ENCODE data around the gene NBPF20. TPM values are rescaled to one million over a fixed set of nuclear protein-coding genes. Genes with fewer than 3 reads are reported as not detected.
"Not testable (repeated sequence)": the region's sequence is repeated elsewhere in the genome, so short reads cannot be mapped to it uniquely, and the experiment has no call there.

The NBPF20 gene
- total RNA-seq, 4 donors from 2014 or later = 1.5 to 7.2 (median 2.1) TPM

- H3K4me3 ChIP-seq; H3K9me3 ChIP-seq; H3K4me1 ChIP-seq; H3K27ac ChIP-seq; in situ Hi-C loops (cut with MboI; ENCODE audit: low pct_ligation_motif_present in 1 of 4, low pct_unique_long_range_greater_than_20kb in 1 of 4, low sequenced_read_pairs in 3 of 4); DNase-seq; H3K36me3 ChIP-seq; intact Hi-C loops (cut with DNase I; ENCODE audit: low total_unique reads): not testable (repeated sequence)
- WGBS, 2 donors (ENCODE audit: low coverage in 1 of 2) = no CpG with 5 or more reads among the region's 27 CpGs
- peaks cover 26% of the 10 kb centered on the region for H3K27me3 ChIP-seq
These were observed 34.2 kb upstream of the NBPF20 start for GRCh38 chr1:145459591-145459990.

GRCh38 chr1:145459063-145459462 is 33.7 kb upstream of the NBPF20 start:
- H3K4me1 ChIP-seq; H3K9me3 ChIP-seq; in situ Hi-C loops (cut with MboI; ENCODE audit: low pct_ligation_motif_present in 1 of 4, low pct_unique_long_range_greater_than_20kb in 1 of 4, low sequenced_read_pairs in 3 of 4); H3K36me3 ChIP-seq; H3K4me3 ChIP-seq; DNase-seq; intact Hi-C loops (cut with DNase I; ENCODE audit: low total_unique reads); H3K27ac ChIP-seq: not testable (repeated sequence)
- WGBS, 2 donors (ENCODE audit: low coverage in 1 of 2) = 78% methylated on average over 1 of the region's 1 CpG; no CpG with 5 or more reads in 1 of the 2 donors
- H3K27me3 ChIP-seq = peaks cover 26% of the 10 kb centered on the region

DNA sequence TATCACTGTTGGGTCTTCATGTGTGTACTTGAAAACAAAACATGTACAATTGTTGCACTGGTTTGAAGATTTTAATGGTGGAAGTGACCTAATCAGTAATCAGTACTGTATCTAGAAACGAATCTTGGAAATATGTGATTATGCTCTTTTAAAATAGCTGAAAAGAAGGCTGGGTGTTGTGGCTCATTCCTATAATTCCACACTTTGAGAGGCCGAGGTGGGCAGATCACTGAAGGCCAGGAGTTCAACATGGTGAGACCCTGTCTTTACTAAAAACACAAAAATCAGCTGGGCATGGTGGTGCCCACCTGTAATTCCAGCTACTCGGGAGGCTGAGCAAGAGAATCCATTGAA is 29.4 kb upstream of the NBPF20 start:
- H3K27ac ChIP-seq; in situ Hi-C loops (cut with MboI; ENCODE audit: low pct_ligation_motif_present in 1 of 4, low pct_unique_long_range_greater_than_20kb in 1 of 4, low sequenced_read_pairs in 3 of 4); DNase-seq; H3K4me1 ChIP-seq; H3K9me3 ChIP-seq; H3K4me3 ChIP-seq; H3K27me3 ChIP-seq; intact Hi-C loops (cut with DNase I; ENCODE audit: low total_unique reads); H3K36me3 ChIP-seq: not testable (repeated sequence)
- WGBS, 2 donors (ENCODE audit: low coverage in 1 of 2) = 61% methylated on average over 2 of the region's 3 CpGs; no CpG with 5 or more reads in 1 of the 2 donors

- in situ Hi-C loops (cut with MboI; ENCODE audit: low pct_ligation_motif_present in 1 of 4, low pct_unique_long_range_greater_than_20kb in 1 of 4, low sequenced_read_pairs in 3 of 4) = not testable (repeated sequence)
These were observed 28.7 kb upstream of the NBPF20 start for GRCh38 chr1:145453873-145454823.

DNA sequence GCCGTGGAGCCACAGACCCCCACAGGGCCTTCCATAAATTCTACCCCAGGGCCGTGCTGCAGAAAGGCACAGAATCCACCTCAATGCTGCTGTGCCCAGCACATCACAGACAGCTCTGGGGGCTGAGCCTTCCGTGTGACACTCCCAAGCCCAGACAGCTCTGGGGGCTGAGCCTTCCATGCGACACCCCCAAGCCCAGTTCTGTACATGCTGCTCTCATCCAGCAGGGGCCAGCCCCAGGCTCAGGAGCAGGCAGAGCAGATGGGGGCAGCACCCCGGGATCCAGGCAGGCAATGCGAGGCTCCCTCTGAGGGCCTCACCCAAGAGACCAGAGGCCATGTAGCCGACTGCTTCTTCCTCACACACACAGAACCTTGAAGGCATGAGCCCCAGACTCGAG is 27.1 kb upstream of the NBPF20 start:
- in situ Hi-C loops (cut with MboI; ENCODE audit: low pct_ligation_motif_present in 1 of 4, low pct_unique_long_range_greater_than_20kb in 1 of 4, low sequenced_read_pairs in 3 of 4) = not testable (repeated sequence)

More at GRCh38 chr1:145453873-145454823, 28.7 kb upstream of the NBPF20 start:
- H3K4me1 ChIP-seq; H3K27ac ChIP-seq; H3K27me3 ChIP-seq; intact Hi-C loops (cut with DNase I; ENCODE audit: low total_unique reads); H3K36me3 ChIP-seq; H3K4me3 ChIP-seq; DNase-seq; H3K9me3 ChIP-seq: not testable (repeated sequence)
- 37 to 59% methylated on average over 10 to 49 of the region's 86 CpGs for WGBS, 2 donors (ENCODE audit: low coverage in 1 of 2)

DNA sequence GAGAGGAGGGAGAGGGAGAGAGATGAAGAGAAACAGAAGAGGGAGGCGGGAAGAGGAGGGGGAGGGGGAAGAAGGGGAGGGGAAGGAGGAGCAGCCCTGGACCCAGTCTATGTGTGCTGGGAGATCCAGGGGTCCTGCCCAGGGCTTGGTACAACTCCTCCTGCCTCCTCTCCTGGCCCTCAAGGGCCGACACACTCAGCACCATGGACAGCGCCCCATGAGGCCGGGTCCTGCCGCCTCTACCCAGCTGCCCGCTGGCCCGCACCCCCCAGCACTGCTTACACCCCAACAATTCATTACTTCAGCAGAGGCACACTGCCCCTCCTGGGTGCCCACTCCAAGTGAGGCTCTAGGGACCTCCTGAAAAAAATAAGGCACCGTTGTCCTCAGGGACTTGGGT is 26.5 kb upstream of the NBPF20 start:
- DNase-seq = not testable (repeated sequence)

More for the DNA sequence above, 27.1 kb upstream of the NBPF20 start:
- intact Hi-C loops (cut with DNase I; ENCODE audit: low total_unique reads); H3K9me3 ChIP-seq; H3K36me3 ChIP-seq; H3K4me3 ChIP-seq; DNase-seq; H3K27ac ChIP-seq; H3K27me3 ChIP-seq; H3K4me1 ChIP-seq: not testable (repeated sequence)
- WGBS, 2 donors (ENCODE audit: low coverage in 1 of 2) = 76% methylated on average over 4 of the region's 8 CpGs; no CpG with 5 or more reads in 1 of the 2 donors

DNA sequence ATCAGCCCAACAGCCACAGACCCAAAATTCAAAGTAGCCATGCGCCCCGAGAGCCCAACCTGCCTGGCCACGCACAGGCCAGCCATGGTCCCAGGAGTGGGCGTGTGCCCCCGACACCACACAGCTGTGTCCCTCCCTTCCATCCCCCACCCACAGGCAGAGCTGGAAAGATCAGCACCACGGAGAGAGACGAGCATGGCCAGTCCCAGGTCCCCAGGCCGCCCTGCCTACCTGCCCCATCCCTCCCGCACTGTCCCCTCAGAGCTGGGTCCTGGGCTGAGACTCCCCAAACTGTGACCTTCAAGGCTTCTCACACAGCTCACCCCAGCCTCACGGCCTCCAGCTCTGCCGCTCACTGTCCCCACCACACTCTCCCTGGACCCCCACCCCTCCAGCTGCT is 19.8 kb upstream of the NBPF20 start:
- H3K27me3 ChIP-seq; DNase-seq; H3K27ac ChIP-seq; H3K4me3 ChIP-seq; in situ Hi-C loops (cut with MboI; ENCODE audit: low pct_ligation_motif_present in 1 of 4, low pct_unique_long_range_greater_than_20kb in 1 of 4, low sequenced_read_pairs in 3 of 4); H3K36me3 ChIP-seq; intact Hi-C loops (cut with DNase I; ENCODE audit: low total_unique reads); H3K9me3 ChIP-seq; H3K4me1 ChIP-seq: not testable (repeated sequence)
- 56% methylated on average over 6 of the region's 11 CpGs; no CpG with 5 or more reads in 1 of the 2 donors for WGBS, 2 donors (ENCODE audit: low coverage in 1 of 2)

More for the DNA sequence above, 26.5 kb upstream of the NBPF20 start:
- H3K4me3 ChIP-seq; H3K4me1 ChIP-seq; H3K27me3 ChIP-seq; H3K9me3 ChIP-seq; H3K36me3 ChIP-seq; H3K27ac ChIP-seq; in situ Hi-C loops (cut with MboI; ENCODE audit: low pct_ligation_motif_present in 1 of 4, low pct_unique_long_range_greater_than_20kb in 1 of 4, low sequenced_read_pairs in 3 of 4); intact Hi-C loops (cut with DNase I; ENCODE audit: low total_unique reads): not testable (repeated sequence)
- WGBS, 2 donors (ENCODE audit: low coverage in 1 of 2) = 9% methylated on average over 6 of the region's 8 CpGs; no CpG with 5 or more reads in 1 of the 2 donors

DNA sequence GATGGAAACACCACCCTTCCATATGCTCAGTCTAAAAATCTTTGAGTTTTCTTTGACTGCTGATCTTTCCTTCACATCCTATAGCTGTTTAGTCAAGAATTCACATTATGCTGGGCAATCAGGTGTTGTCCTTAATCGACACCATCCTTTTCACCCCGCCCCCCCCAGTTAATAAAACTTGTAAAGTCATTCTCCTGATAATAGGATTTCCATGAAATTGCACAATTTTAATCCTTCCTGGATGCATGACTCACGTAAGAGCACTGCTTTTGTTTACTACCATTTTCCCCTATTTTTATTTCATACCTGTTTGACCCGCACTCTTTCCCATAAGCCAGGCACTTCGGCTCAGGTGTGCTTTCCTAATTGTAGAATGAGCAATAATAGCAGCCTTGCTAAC is 16.9 kb upstream of the NBPF20 start:
- in situ Hi-C loops (cut with MboI; ENCODE audit: low pct_ligation_motif_present in 1 of 4, low pct_unique_long_range_greater_than_20kb in 1 of 4, low sequenced_read_pairs in 3 of 4); H3K27ac ChIP-seq; H3K4me3 ChIP-seq; H3K4me1 ChIP-seq; H3K36me3 ChIP-seq; H3K9me3 ChIP-seq; intact Hi-C loops (cut with DNase I; ENCODE audit: low total_unique reads); H3K27me3 ChIP-seq; DNase-seq: not testable (repeated sequence)
- 82 to 86% methylated on average over 5 of the region's 5 CpGs for WGBS, 2 donors (ENCODE audit: low coverage in 1 of 2)

DNA sequence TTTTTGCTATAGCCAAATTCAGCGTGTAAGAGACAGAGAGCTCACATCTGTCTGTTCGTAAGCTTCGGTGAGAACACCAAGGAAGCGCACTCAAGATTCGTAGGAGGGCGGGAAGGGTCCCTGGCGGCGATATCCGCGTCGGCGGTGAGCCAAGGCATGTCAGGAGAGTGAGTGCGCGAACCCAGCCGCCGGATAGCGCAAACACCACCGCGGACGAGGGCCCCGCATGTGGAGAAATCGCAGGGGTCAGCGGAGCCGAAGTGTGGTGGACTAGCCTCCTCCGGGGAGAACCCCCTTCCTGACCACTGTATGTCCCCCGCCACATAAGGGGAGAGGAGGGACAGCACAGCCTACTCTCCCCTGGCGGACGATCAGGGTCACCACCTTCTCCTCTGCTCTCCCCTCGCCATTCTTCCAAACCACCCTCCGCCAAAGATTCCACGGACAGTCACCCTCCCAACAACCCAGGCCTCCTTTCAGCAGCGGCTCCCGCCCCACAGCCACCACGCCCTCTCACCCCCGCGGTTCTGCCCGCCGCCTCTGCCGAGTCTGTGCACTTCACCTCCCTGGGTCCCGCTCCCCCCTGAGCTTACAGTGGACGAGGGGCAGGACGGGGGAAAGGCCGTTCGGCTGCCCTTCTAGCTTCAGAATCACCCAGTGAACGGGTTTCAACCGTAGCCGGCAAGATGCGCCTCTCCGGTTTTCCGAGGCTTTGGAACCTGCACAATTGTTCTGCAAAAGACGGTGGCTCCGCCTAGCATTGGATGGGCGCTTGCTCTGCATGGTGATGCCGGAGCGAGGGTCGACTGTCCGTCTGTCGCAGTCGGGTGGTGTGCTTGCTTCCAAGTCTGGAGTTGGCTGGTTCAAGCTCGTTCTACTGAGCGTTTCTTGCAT is 6.2 kb upstream of the NBPF20 start:
- intact Hi-C loops (cut with DNase I; ENCODE audit: low total_unique reads); H3K4me1 ChIP-seq; H3K9me3 ChIP-seq; H3K27ac ChIP-seq; DNase-seq; in situ Hi-C loops (cut with MboI; ENCODE audit: low pct_ligation_motif_present in 1 of 4, low pct_unique_long_range_greater_than_20kb in 1 of 4, low sequenced_read_pairs in 3 of 4); H3K36me3 ChIP-seq: not testable (repeated sequence)
- WGBS, 2 donors (ENCODE audit: low coverage in 1 of 2) = 5% methylated on average over 22 of the region's 61 CpGs; no CpG with 5 or more reads in 1 of the 2 donors
- peak overlapping the region in 2 of 4 donors; percentile 16 to 32 for H3K4me3 ChIP-seq
- peaks cover 53% of the 10 kb centered on the region for H3K27me3 ChIP-seq

GRCh38 chr1:145430830-145431229 is 5.4 kb upstream of the NBPF20 start:
- intact Hi-C loops (cut with DNase I; ENCODE audit: low total_unique reads); H3K4me3 ChIP-seq; in situ Hi-C loops (cut with MboI; ENCODE audit: low pct_ligation_motif_present in 1 of 4, low pct_unique_long_range_greater_than_20kb in 1 of 4, low sequenced_read_pairs in 3 of 4); H3K9me3 ChIP-seq; H3K36me3 ChIP-seq; H3K4me1 ChIP-seq; H3K27ac ChIP-seq; DNase-seq: not testable (repeated sequence)
- 23 to 31% methylated on average over 9 of the region's 15 CpGs for WGBS, 2 donors (ENCODE audit: low coverage in 1 of 2)
- H3K27me3 ChIP-seq = peaks cover 53% of the 10 kb centered on the region

Measured in transverse colon (tissue), 4 donors.